SKM-1 (cell line): ENCODE data around the gene MYRIP.

ENCODE experiments used
- DNase-seq: peaks from one replicate; lab custom pipeline; 2025; ENCODE audit not compliant: unreplicated experiment; lab: John Stamatoyannopoulos, UW

Gene MYRIP

GRCh38 chr3:39903253-39903652 is 93.8 kb downstream of the MYRIP start:
- DNase-seq, result no peak

GRCh38 chr3:39905788-39906187 is 96.4 kb downstream of the MYRIP start:
- DNase-seq, result no peak

GRCh38 chr3:39907981-39908380 is 98.6 kb downstream of the MYRIP start:
- no peak for DNase-seq

- no peak for DNase-seq
Observed at GRCh38 chr3:39910135-39910534, 100.7 kb downstream of the MYRIP start.

- DNase-seq, result no peak
Observed at GRCh38 chr3:39910826-39911464, 101.5 kb downstream of the MYRIP start.

GRCh38 chr3:39911465-39912309 is 102.3 kb downstream of the MYRIP start:
- DNase-seq, result no peak

- no peak for DNase-seq
Observed at GRCh38 chr3:39915027-39915426, 105.6 kb downstream of the MYRIP start.

- DNase-seq, result no peak
Observed at GRCh38 chr3:39917065-39917773, 107.8 kb downstream of the MYRIP start.

GRCh38 chr3:39919281-39919680 is 109.9 kb downstream of the MYRIP start:
- DNase-seq, result no peak

- no peak for DNase-seq
Observed at GRCh38 chr3:39920271-39920670, 110.9 kb downstream of the MYRIP start.

- no peak for DNase-seq
Observed at GRCh38 chr3:39927479-39927878, 118.1 kb downstream of the MYRIP start.

- no peak for DNase-seq
Observed at GRCh38 chr3:39933986-39934693, 124.7 kb downstream of the MYRIP start.

GRCh38 chr3:39934696-39935095 is 125.3 kb downstream of the MYRIP start:
- no peak for DNase-seq

- DNase-seq, result no peak
Observed at GRCh38 chr3:39935261-39935660, 125.9 kb downstream of the MYRIP start.

- DNase-seq, result no peak
Observed at GRCh38 chr3:39936848-39937247, 127.4 kb downstream of the MYRIP start.

GRCh38 chr3:39937315-39937714 is 127.9 kb downstream of the MYRIP start:
- DNase-seq, result no peak

GRCh38 chr3:39937874-39938273 is 128.5 kb downstream of the MYRIP start:
- no peak for DNase-seq

- no peak for DNase-seq
Observed at GRCh38 chr3:39941931-39942330, 132.5 kb downstream of the MYRIP start.

GRCh38 chr3:39960515-39961191 is 151.2 kb downstream of the MYRIP start:
- DNase-seq, result no peak

- no peak for DNase-seq
Observed at GRCh38 chr3:39961230-39961629, 151.8 kb downstream of the MYRIP start.

GRCh38 chr3:39962581-39962980 is 153.2 kb downstream of the MYRIP start:
- no peak for DNase-seq
